PC-9 (cell line): ENCODE measurements around the gene ANTXR2.

Source experiments
- CTCF ChIP-seq: fragments of 200-600 bp; sonication (generic); conservative IDR thresholded peaks from 2 replicates; pipeline ENCODE4 v1.6.1; 2017; ENCODE audit warnings: mixed run types, antibody characterized with exemption, mild to moderate bottlenecking, moderate library complexity
- EZH2 ChIP-seq: fragments of 200-600 bp; sonication (generic); IDR thresholded peaks from 2 replicates; pipeline ENCODE4 v1.8.0; 2017; ENCODE audit warnings: antibody characterized with exemption, low read depth

DNA sequence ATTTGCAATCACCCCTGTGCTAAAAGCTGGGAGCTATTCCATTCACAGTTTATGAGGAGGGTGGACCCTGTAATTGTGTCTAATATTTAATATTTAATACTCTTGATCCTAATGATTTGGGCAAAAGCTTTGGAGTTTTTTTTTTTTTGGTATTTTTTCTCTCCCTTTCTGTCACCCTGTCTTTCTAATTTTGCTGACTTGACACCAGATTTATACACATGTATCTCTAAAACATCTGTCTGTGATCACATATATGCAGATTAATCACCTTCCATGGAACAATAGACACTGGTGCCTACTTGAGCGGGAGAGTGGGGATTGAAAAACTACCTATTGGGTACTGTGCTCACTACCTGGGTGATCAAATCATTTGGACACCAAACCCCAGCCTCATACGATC, 18.7 kb upstream of the ANTXR2 start:
- TF ChIP-seq CTCF, result no peak
- TF ChIP-seq EZH2, result no peak
